ENCODE results near the gene TBX10. TPM values are rescaled to one million over a fixed set of nuclear protein-coding genes. Genes with fewer than 3 reads are reported as not detected.
A peak's percentile ranks its signal among the peaks of the same experiment; 100 is the strongest.

Gene TBX10
- total RNA-seq, 2 donors from 2014 or later: not detected

GRCh38 chr11:67596753-67597300 is 42.7 kb downstream of the TBX10 start:
- Mint-ChIP-seq H3K4me3 (no peak overlapping the region), H3K27me3 (ENCODE audit: insufficient read depth) (no peaks in the 10 kb centered on the region), H3K27ac (no peak overlapping the region), H3K36me3 (ENCODE audit: low read depth) (no peaks in the 10 kb centered on the region), H3K4me1 (no peaks in the 10 kb centered on the region), H3K9me3 (peaks cover 32% of the 10 kb centered on the region)
- DNase-seq: no peak
- H3K4me1 ChIP-seq (ENCODE audit: control insufficient read depth, insufficient read depth, low read length): no peaks in the 10 kb centered on the region
- peaks cover 20% of the 10 kb centered on the region for H3K9me3 ChIP-seq (ENCODE audit: control insufficient read depth, low read length)
- WGBS, 2 experiments (ENCODE audit: insufficient coverage in 1 of 2, insufficient read length in 1 of 2): 100% methylated on average over 1 of the region's 1 CpG; no CpG with 5 or more reads in 1 of the 2 experiments
- no peaks in the 10 kb centered on the region for H3K36me3 ChIP-seq (ENCODE audit: control insufficient read depth, insufficient read depth, low read length)
- no peak overlapping the region for H3K27ac ChIP-seq (ENCODE audit: low read depth, low read length)
- no peak overlapping the region for H3K9ac ChIP-seq (ENCODE audit: extremely low read depth, low read length, poor library complexity, severe bottlenecking)
- no peak for TF ChIP-seq CTCF (conservative IDR thresholded peaks at IDR 0.05)
- H3K4me3 ChIP-seq (ENCODE audit: low read length): no peak overlapping the region
- H3K27me3 ChIP-seq (ENCODE audit: control insufficient read depth, insufficient read depth, low read length, poor library complexity, severe bottlenecking): no peaks in the 10 kb centered on the region

GRCh38 chr11:67594480-67594879 is 45.1 kb downstream of the TBX10 start:
- Histone ChIP-seq H3K9ac (ENCODE audit: extremely low read depth, low read length, poor library complexity, severe bottlenecking) (no peak overlapping the region), H3K36me3 (ENCODE audit: control insufficient read depth, insufficient read depth, low read length) (no peaks in the 10 kb centered on the region), H3K4me1 (ENCODE audit: control insufficient read depth, insufficient read depth, low read length) (no peaks in the 10 kb centered on the region), H3K27me3 (ENCODE audit: control insufficient read depth, insufficient read depth, low read length, poor library complexity, severe bottlenecking) (no peaks in the 10 kb centered on the region), H3K9me3 (ENCODE audit: control insufficient read depth, low read length) (peaks cover 20% of the 10 kb centered on the region), H3K27ac (ENCODE audit: low read depth, low read length) (no peak overlapping the region), H3K4me3 (ENCODE audit: low read length) (no peak overlapping the region)
- WGBS, 2 experiments (ENCODE audit: insufficient coverage in 1 of 2, insufficient read length in 1 of 2): 90 to 100% methylated on average over 2 of the region's 3 CpGs
- TF ChIP-seq CTCF (conservative IDR thresholded peaks at IDR 0.05): no peak
- Mint-ChIP-seq H3K4me1 (no peaks in the 10 kb centered on the region), H3K9me3 (peaks cover 22% of the 10 kb centered on the region), H3K27me3 (ENCODE audit: insufficient read depth) (no peaks in the 10 kb centered on the region), H3K4me3 (no peak overlapping the region), H3K36me3 (ENCODE audit: low read depth) (peaks cover 3% of the 10 kb centered on the region), H3K27ac (no peak overlapping the region)
- no peak for DNase-seq

GRCh38 chr11:67593565-67593905 is 46.0 kb downstream of the TBX10 start:
- H3K27me3 ChIP-seq (ENCODE audit: control insufficient read depth, insufficient read depth, low read length, poor library complexity, severe bottlenecking): no peaks in the 10 kb centered on the region
- H3K9ac ChIP-seq (ENCODE audit: extremely low read depth, low read length, poor library complexity, severe bottlenecking): no peak overlapping the region
- no peaks in the 10 kb centered on the region for H3K4me1 ChIP-seq (ENCODE audit: control insufficient read depth, insufficient read depth, low read length)
- H3K4me1 Mint-ChIP-seq: no peaks in the 10 kb centered on the region
- no peaks in the 10 kb centered on the region for H3K36me3 ChIP-seq (ENCODE audit: control insufficient read depth, insufficient read depth, low read length)
- no peak overlapping the region for H3K4me3 ChIP-seq (ENCODE audit: low read length)
- no peak overlapping the region for H3K4me3 Mint-ChIP-seq
- no peak overlapping the region for H3K27ac Mint-ChIP-seq
- no peak for TF ChIP-seq CTCF (conservative IDR thresholded peaks at IDR 0.05)
- peaks cover 10% of the 10 kb centered on the region for H3K36me3 Mint-ChIP-seq (ENCODE audit: low read depth)
- no peak overlapping the region for H3K27ac ChIP-seq (ENCODE audit: low read depth, low read length)
- 85 to 93% methylated on average over 3 of the region's 3 CpGs for WGBS, 2 experiments (ENCODE audit: insufficient coverage in 1 of 2, insufficient read length in 1 of 2)
- H3K9me3 ChIP-seq (ENCODE audit: control insufficient read depth, low read length): peaks cover 13% of the 10 kb centered on the region
- peak; percentile 45 for DNase-seq
- H3K27me3 Mint-ChIP-seq (ENCODE audit: insufficient read depth): no peaks in the 10 kb centered on the region
- peaks cover 20% of the 10 kb centered on the region for H3K9me3 Mint-ChIP-seq

Data from endodermal cell (in vitro differentiated cells).